Gastroesophageal sphincter (tissue), 3 donors: ENCODE results near the gene PSPN.

ENCODE experiments used
- CTCF ChIP-seq, 4 experiments: fragments of 200-600 bp in 2 of 4; fragments of 450-650 bp in 2 of 4; sonication (generic) in 1 of 4; IDR thresholded peaks; one replicate each; pipeline ENCODE4 v1.5.1; 2017 to 2019; ENCODE audit warnings: antibody characterized with exemption in 4 of 4, mild to moderate bottlenecking in 2 of 4, moderate library complexity in 2 of 4
- POLR2A ChIP-seq, 2 donors: fragments of 450-650 bp; IDR thresholded peaks; one replicate each; pipeline ENCODE4 v1.6.1; 2017; ENCODE audit warnings: antibody characterized with exemption in 2 of 2, mild to moderate bottlenecking in 2 of 2, moderate library complexity in 1 of 2

GRCh38 chr19:6392221-6393073 lies 16.7 kb upstream of the PSPN start:
- TF ChIP-seq POLR2A (IDR thresholded peaks at IDR 0.05) (no peak), CTCF (IDR thresholded peaks at IDR 0.05) (peak in 1 of 4 experiments; percentile 31)
